GM12878 (cell line): ENCODE measurements around the gene PLEKHM2. TPM values are rescaled to one million over a fixed set of nuclear protein-coding genes. Genes with fewer than 3 reads are reported as not detected.

Experiments
- ATAC-seq: fragments of 200-7000 bp; cut with Tn5 transposase; 3 replicates; pipeline ENCODE4 v1.9.1; 2020; ENCODE audit warnings: mild to moderate bottlenecking, moderate library complexity
- BruUV-seq: library from RNA; stranded (reverse); fragments of 400-500 nt; replicated peaks from 2 replicates; lab custom pipeline; 2021; lab: Mats Ljungman, UMichigan
- CTCF ChIA-PET: fragments of 300-600 bp; sonication (Branson Sonifier 250); formaldehyde crosslinking; extraction: SDS; loops from one replicate; lab custom pipeline; 2021; ENCODE audit warnings: inconsistent platforms; lab: Yijun Ruan, JAX
- POLR2A ChIA-PET: fragments of 350-600 bp; formaldehyde crosslinking; extraction: SDS; loops from one replicate; lab custom pipeline; 2021; ENCODE audit warnings: inconsistent platforms; lab: Charles Lee
- RAD21 ChIA-PET: fragments of 300-600 bp; sonication (Branson Sonifier 250); formaldehyde crosslinking; loops from one replicate; lab custom pipeline; 2023; ENCODE audit warnings: antibody characterized with exemption; ENCODE audit not compliant: unreplicated experiment; lab: Charles Lee
- SMC1A ChIA-PET: fragments of 300-600 bp; sonication (Branson Sonifier 250); formaldehyde crosslinking; loops from one replicate; lab custom pipeline; 2023; ENCODE audit not compliant: unreplicated experiment, uncharacterized antibody; lab: Charles Lee
- DNase-seq: peaks from one replicate; pipeline ENCODE4 v3.0.0-alpha.2; 2011; ENCODE audit warnings: low read depth, low spot score
- FAIRE-seq: peaks from 3 replicates; lab custom pipeline; 2011; peaks lifted over from hg19 to GRCh38; lab: Jason Lieb, UNC
- H2AFZ ChIP-seq: 2 replicates; pipeline ENCODE4 v1.6.0; 2011; ENCODE audit warnings: low read depth, low read length, control low read depth; ENCODE audit not compliant: control insufficient read depth
- H3K27ac ChIP-seq: 2 replicates; pipeline ENCODE4 v1.5.1; 2011; ENCODE audit warnings: control low read depth; ENCODE audit not compliant: control insufficient read depth, insufficient read depth
- H3K27me3 ChIP-seq, 2 experiments: replicated peaks in 1 of 2; 2 replicates each; pipeline versions ENCODE4 v1.6.0 to v1.6.1; 2011; ENCODE audit warnings: low read length in 1 of 2; ENCODE audit not compliant: control insufficient read depth in 2 of 2, insufficient read depth in 2 of 2
- H3K36me3 ChIP-seq, 2 experiments: 2 replicates each; pipeline ENCODE4 v1.5.1; 2011; ENCODE audit warnings: low read length in 1 of 2; ENCODE audit not compliant: control insufficient read depth in 2 of 2, insufficient read depth in 2 of 2
- H3K4me1 ChIP-seq: 2 replicates; pipeline ENCODE4 v1.6.1; 2011; ENCODE audit warnings: mild to moderate bottlenecking, low read length, moderate library complexity, mixed read lengths; ENCODE audit not compliant: control insufficient read depth, insufficient read depth
- H3K4me2 ChIP-seq: 2 replicates; pipeline ENCODE4 v1.6.0; 2011; ENCODE audit warnings: control low read depth; ENCODE audit not compliant: control insufficient read depth, insufficient read depth
- H3K4me3 ChIP-seq: fragments of 200-600 bp; sonication (generic); 2 replicates; pipeline ENCODE4 v1.5.1; 2016
- H3K79me2 ChIP-seq: 2 replicates; pipeline ENCODE4 v1.6.0; 2011; ENCODE audit warnings: low read length; ENCODE audit not compliant: control insufficient read depth, insufficient read depth
- H3K9ac ChIP-seq: 2 replicates; pipeline ENCODE4 v1.8.0; 2011; ENCODE audit warnings: low read length, control low read depth, mixed read lengths; ENCODE audit not compliant: control insufficient read depth, insufficient read depth
- H3K9me3 ChIP-seq: replicated peaks from 3 replicates; pipeline ENCODE4 v1.5.1; 2011; ENCODE audit warnings: mild to moderate bottlenecking, low read length; ENCODE audit not compliant: control insufficient read depth, insufficient read depth
- H4K20me1 ChIP-seq: 2 replicates; pipeline ENCODE4 v1.6.0; 2011; ENCODE audit not compliant: control insufficient read depth, insufficient read depth
- ASH2L ChIP-seq: fragments of 300-600, 200-600 bp; sonication (generic); IDR thresholded peaks from 2 replicates; pipeline ENCODE4 v1.6.1; 2017; ENCODE audit warnings: low read depth, mild to moderate bottlenecking, borderline replicate concordance
- CHD2 ChIP-seq: IDR thresholded peaks from 2 replicates; pipeline ENCODE4 v1.6.1; 2011; ENCODE audit warnings: low read depth, low read length, improper control_type of control experiment, borderline replicate concordance
- IKZF1 ChIP-seq: fragments of 450-650 bp; conservative IDR thresholded peaks from 2 replicates; pipeline ENCODE4 v1.6.1; 2017; ENCODE audit warnings: antibody characterized with exemption, mild to moderate bottlenecking
- LARP7 ChIP-seq: fragments of 450-650 bp; IDR thresholded peaks from 2 replicates; pipeline ENCODE4 v1.6.1; 2017; ENCODE audit warnings: mild to moderate bottlenecking
- POLR2AphosphoS5 ChIP-seq: IDR thresholded peaks from 2 replicates; pipeline ENCODE4 v1.6.1; 2011; ENCODE audit warnings: mild to moderate bottlenecking, low read length, inconsistent platforms
- SMAD5 ChIP-seq: IDR thresholded peaks from 2 replicates; pipeline ENCODE4 v1.6.1; 2016; ENCODE audit warnings: antibody characterized with exemption, low read depth
- TARDBP ChIP-seq: IDR thresholded peaks from 2 replicates; pipeline ENCODE4 v1.6.1; 2016; ENCODE audit warnings: borderline replicate concordance
- YY1 ChIP-seq: IDR thresholded peaks from 2 replicates; pipeline ENCODE4 v1.6.1; 2011; ENCODE audit warnings: low read depth, mild to moderate bottlenecking, low read length
- WGBS: methylation state at CpG from one replicate; pipeline ENCODE4 v1.1.6; 2016; ENCODE audit warnings: low lambda C conversion rate; ENCODE audit not compliant: insufficient replicate concordance, insufficient coverage; ENCODE audit errors: missing lambda C conversion rate; 5-methylcytosine and 5-hydroxymethylcytosine counted together
- in situ Hi-C: fragments of 300-500 bp; cut with MboI; formaldehyde crosslinking; loops from 9 replicates; pipeline ENCODE4 v1.14.3; 2018; ENCODE audit warnings: mixed read lengths
- intact Hi-C: fragments of 100-400 bp; cut with micrococcal nuclease; formaldehyde crosslinking; loops from one replicate; pipeline ENCODE4 v1.14.2; 2022; ENCODE audit not compliant: unreplicated experiment
- polyA plus RNA-seq, 11 experiments: library from polyadenylated mRNA; depleted of rRNA in 4 of 11; unstranded in 6 of 11; stranded (reverse) in 5 of 11; fragments of >200 nt; fragmentation: Nextera tagmentation in 4 of 11; fragmentation: Illumina TruSeq in 1 of 11; extraction: Ambion mirVana in 4 of 11; extraction: Trizol in 1 of 11; gene quantifications; 1 replicate in 1 of 11; 2 replicates in 10 of 11; pipeline versions ENCODE4 v1.2.1 to v1.2.3, GENCODE V29; 2011 to 2016; ENCODE audit warnings: inconsistent platforms in 2 of 11, missing spikeins in 2 of 11, low read depth in 1 of 11
- total RNA-seq, 4 experiments: library from RNA; depleted of rRNA in 3 of 4; stranded (reverse); fragments of >200 nt in 3 of 4; fragmentation: Illumina TruSeq in 1 of 4; extraction: Trizol in 1 of 4; gene quantifications; 2 replicates each; pipeline versions ENCODE4 v1.2.1 to v1.2.3, GENCODE V29; 2013 to 2021
- TF ChIP-seq, protein P1 (sequence below): IDR thresholded peaks from 2 replicates; pipeline ENCODE4 v1.6.1; 2012; ENCODE audit warnings: mild to moderate bottlenecking, low read depth, low read length
- TF ChIP-seq, protein P2 (sequence below): fragments of 450-650 bp; IDR thresholded peaks from 2 replicates; pipeline ENCODE4 v1.6.1; 2016; ENCODE audit warnings: mild to moderate bottlenecking
- TF ChIP-seq, protein P3 (sequence below): IDR thresholded peaks from 2 replicates; pipeline ENCODE4 v1.6.1; 2011; ENCODE audit warnings: borderline replicate concordance, low read depth, mild to moderate bottlenecking, moderate library complexity, mixed read lengths, low read length; ENCODE audit not compliant: insufficient read depth; ENCODE audit errors: extremely low read length
- TF ChIP-seq, protein P4 (sequence below): IDR thresholded peaks from 2 replicates; pipeline ENCODE4 v1.6.1; 2011; ENCODE audit warnings: low read depth, mild to moderate bottlenecking, low read length, moderate library complexity, borderline replicate concordance; ENCODE audit errors: extremely low read depth
- TF ChIP-seq, protein P5 (sequence below): fragments of 450-650 bp; formaldehyde crosslinking; IDR thresholded peaks from 2 replicates; pipeline ENCODE4 v1.4.0; 2022; ENCODE audit warnings: mild to moderate bottlenecking, moderate library complexity

The PLEKHM2 gene
- total and polyA plus RNA-seq, 10 of the 15 experiments (the other 5 are each of a cell fraction or from before 2014, with no cell fraction given), result 0.37 to 55.2 (median 19.3) TPM

DNA sequence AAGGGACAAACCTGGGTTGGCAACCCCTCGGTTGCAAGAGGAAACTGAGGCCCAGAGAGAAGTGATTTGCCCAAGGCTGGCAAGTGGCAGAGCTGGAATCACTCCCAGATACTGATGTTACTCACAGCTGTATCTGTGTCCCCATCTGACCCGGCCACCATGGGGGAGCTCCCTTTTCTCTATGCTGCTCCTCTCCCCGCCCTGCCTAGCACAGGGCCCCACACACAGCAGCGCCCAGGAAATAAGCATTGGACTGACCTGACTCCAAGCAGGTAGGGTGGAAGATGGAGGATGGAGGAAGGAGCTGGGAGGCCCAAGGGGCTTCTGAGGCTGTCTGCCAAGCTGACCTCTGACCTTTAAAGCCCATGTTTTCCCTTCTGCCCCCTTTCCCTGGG, 71.5 kb downstream of the PLEKHM2 start:
- in situ Hi-C loops (no loop called here), intact Hi-C loops (no loop called here)
- FAIRE-seq, result no peak
- TF ChIP-seq POLR2AphosphoS5 (no peak), ASH2L (no peak), CHD2 (no peak), YY1 (no peak), IKZF1 (no peak), LARP7 (no peak), TARDBP (no peak), SMAD5 (no peak)
- TF ChIP-seq, protein P1, sequence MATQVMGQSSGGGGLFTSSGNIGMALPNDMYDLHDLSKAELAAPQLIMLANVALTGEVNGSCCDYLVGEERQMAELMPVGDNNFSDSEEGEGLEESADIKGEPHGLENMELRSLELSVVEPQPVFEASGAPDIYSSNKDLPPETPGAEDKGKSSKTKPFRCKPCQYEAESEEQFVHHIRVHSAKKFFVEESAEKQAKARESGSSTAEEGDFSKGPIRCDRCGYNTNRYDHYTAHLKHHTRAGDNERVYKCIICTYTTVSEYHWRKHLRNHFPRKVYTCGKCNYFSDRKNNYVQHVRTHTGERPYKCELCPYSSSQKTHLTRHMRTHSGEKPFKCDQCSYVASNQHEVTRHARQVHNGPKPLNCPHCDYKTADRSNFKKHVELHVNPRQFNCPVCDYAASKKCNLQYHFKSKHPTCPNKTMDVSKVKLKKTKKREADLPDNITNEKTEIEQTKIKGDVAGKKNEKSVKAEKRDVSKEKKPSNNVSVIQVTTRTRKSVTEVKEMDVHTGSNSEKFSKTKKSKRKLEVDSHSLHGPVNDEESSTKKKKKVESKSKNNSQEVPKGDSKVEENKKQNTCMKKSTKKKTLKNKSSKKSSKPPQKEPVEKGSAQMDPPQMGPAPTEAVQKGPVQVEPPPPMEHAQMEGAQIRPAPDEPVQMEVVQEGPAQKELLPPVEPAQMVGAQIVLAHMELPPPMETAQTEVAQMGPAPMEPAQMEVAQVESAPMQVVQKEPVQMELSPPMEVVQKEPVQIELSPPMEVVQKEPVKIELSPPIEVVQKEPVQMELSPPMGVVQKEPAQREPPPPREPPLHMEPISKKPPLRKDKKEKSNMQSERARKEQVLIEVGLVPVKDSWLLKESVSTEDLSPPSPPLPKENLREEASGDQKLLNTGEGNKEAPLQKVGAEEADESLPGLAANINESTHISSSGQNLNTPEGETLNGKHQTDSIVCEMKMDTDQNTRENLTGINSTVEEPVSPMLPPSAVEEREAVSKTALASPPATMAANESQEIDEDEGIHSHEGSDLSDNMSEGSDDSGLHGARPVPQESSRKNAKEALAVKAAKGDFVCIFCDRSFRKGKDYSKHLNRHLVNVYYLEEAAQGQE, result no peak
- TF ChIP-seq, protein P2, sequence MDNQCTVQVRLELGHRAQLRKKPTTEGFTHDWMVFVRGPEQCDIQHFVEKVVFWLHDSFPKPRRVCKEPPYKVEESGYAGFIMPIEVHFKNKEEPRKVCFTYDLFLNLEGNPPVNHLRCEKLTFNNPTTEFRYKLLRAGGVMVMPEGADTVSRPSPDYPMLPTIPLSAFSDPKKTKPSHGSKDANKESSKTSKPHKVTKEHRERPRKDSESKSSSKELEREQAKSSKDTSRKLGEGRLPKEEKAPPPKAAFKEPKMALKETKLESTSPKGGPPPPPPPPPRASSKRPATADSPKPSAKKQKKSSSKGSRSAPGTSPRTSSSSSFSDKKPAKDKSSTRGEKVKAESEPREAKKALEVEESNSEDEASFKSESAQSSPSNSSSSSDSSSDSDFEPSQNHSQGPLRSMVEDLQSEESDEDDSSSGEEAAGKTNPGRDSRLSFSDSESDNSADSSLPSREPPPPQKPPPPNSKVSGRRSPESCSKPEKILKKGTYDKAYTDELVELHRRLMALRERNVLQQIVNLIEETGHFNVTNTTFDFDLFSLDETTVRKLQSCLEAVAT, result no peak
- TF ChIP-seq, protein P3, sequence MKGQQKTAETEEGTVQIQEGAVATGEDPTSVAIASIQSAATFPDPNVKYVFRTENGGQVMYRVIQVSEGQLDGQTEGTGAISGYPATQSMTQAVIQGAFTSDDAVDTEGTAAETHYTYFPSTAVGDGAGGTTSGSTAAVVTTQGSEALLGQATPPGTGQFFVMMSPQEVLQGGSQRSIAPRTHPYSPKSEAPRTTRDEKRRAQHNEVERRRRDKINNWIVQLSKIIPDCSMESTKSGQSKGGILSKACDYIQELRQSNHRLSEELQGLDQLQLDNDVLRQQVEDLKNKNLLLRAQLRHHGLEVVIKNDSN, result no peak
- TF ChIP-seq, protein P4, sequence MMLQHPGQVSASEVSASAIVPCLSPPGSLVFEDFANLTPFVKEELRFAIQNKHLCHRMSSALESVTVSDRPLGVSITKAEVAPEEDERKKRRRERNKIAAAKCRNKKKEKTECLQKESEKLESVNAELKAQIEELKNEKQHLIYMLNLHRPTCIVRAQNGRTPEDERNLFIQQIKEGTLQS, result no peak
- TF ChIP-seq, protein P5, sequence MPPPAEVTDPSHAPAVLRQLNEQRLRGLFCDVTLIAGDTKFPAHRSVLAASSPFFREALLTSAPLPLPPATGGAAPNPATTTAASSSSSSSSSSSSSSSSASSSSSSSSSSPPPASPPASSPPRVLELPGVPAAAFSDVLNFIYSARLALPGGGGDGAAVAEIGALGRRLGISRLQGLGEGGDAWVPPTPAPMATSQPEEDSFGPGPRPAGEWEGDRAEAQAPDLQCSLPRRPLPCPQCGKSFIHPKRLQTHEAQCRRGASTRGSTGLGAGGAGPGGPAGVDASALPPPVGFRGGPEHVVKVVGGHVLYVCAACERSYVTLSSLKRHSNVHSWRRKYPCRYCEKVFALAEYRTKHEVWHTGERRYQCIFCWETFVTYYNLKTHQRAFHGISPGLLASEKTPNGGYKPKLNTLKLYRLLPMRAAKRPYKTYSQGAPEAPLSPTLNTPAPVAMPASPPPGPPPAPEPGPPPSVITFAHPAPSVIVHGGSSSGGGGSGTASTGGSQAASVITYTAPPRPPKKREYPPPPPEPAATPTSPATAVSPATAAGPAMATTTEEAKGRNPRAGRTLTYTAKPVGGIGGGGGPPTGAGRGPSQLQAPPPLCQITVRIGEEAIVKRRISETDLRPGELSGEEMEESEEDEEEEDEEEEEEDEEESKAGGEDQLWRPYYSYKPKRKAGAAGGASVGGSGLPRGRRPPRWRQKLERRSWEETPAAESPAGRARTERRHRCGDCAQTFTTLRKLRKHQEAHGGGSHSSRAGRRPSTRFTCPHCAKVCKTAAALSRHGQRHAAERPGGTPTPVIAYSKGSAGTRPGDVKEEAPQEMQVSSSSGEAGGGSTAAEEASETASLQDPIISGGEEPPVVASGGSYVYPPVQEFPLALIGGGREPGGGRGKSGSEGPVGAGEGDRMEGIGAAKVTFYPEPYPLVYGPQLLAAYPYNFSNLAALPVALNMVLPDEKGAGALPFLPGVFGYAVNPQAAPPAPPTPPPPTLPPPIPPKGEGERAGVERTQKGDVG, result no peak
- no peak overlapping the region for H3K9ac ChIP-seq
- H3K4me3 ChIP-seq, result no peak overlapping the region
- H3K4me2 ChIP-seq, result no peak overlapping the region
- H3K4me1 ChIP-seq, result no peaks in the 10 kb centered on the region
- SMC1A ChIA-PET, result no interaction called here
- H2AFZ ChIP-seq, result no peak overlapping the region
- CTCF ChIA-PET, result no interaction called here
- 22% methylated on average over 4 of the region's 4 CpGs for WGBS
- no peaks in the 10 kb centered on the region for H4K20me1 ChIP-seq
- POLR2A ChIA-PET, result interaction anchor here (0.6 kb wide), 1 partner anchor 201 kb away, joined by 6 read pairs; no protein-coding TSS in a partner anchor
- H3K27me3 ChIP-seq, result peaks cover 8 to 22% of the 10 kb centered on the region in 2 experiments; a peak in 3 of 4 replicates
- H3K79me2 ChIP-seq, result no peaks in the 10 kb centered on the region
- no peak overlapping the region for H3K27ac ChIP-seq
- ATAC-seq, result peak; percentile 30; the same call in 1 of the 3 replicates
- H3K36me3 ChIP-seq, result no peaks in the 10 kb centered on the region
- RAD21 ChIA-PET, result no interaction called here
- no peaks in the 10 kb centered on the region for H3K9me3 ChIP-seq
- no TSS peak for BruUV-seq
- no peak for DNase-seq
